NCI-H1048 (cell line): Measurements from ENCODE around the gene TENM4.

Experiments used
- DNase-seq: peaks from one replicate; lab custom pipeline; 2025; lab: John Stamatoyannopoulos, UW

The TENM4 gene

GRCh38 chr11:79440571-79441460 is at the start of gene TENM4:
TSS of gene TENM4 (minus strand) at chr11:79441030. CDS start at chr11:79069944, 371,086 bp downstream.
- DNase-seq, result peak; percentile 40

- DNase-seq, result no peak
Measured at GRCh38 chr11:79488286-79488685, 47.5 kb upstream of the TENM4 start.

- DNase-seq, result no peak
Measured at GRCh38 chr11:79487412-79487811, 46.6 kb upstream of the TENM4 start.

- DNase-seq, result no peak
Measured at GRCh38 chr11:79486242-79486984, 45.6 kb upstream of the TENM4 start.

GRCh38 chr11:79485694-79486093 is 44.9 kb upstream of the TENM4 start:
- no peak for DNase-seq

- DNase-seq, result no peak
Measured at GRCh38 chr11:79484872-79485271, 44.0 kb upstream of the TENM4 start.

GRCh38 chr11:79482800-79483199 is 42.0 kb upstream of the TENM4 start:
- no peak for DNase-seq

GRCh38 chr11:79481795-79482194 is 41.0 kb upstream of the TENM4 start:
- DNase-seq, result no peak

- DNase-seq, result no peak
Measured at GRCh38 chr11:79480864-79481263, 40.0 kb upstream of the TENM4 start.

- DNase-seq, result no peak
Measured at GRCh38 chr11:79472819-79473529, 32.1 kb upstream of the TENM4 start.

- DNase-seq, result no peak
Measured at GRCh38 chr11:79471071-79471844, 30.4 kb upstream of the TENM4 start.

- DNase-seq, result no peak
Measured at GRCh38 chr11:79470161-79470560, 29.3 kb upstream of the TENM4 start.

- no peak for DNase-seq
Measured at GRCh38 chr11:79467761-79468160, 26.9 kb upstream of the TENM4 start.

- no peak for DNase-seq
Measured at GRCh38 chr11:79466411-79466810, 25.6 kb upstream of the TENM4 start.

- no peak for DNase-seq
Measured at GRCh38 chr11:79465160-79465559, 24.3 kb upstream of the TENM4 start.

GRCh38 chr11:79461666-79462645 is 21.1 kb upstream of the TENM4 start:
- DNase-seq, result no peak

GRCh38 chr11:79461144-79461543 is 20.3 kb upstream of the TENM4 start:
- no peak for DNase-seq

GRCh38 chr11:79458709-79459108 is 17.9 kb upstream of the TENM4 start:
- DNase-seq, result no peak

GRCh38 chr11:79456501-79456900 is 15.7 kb upstream of the TENM4 start:
- DNase-seq, result no peak

- DNase-seq, result no peak
Measured at GRCh38 chr11:79453617-79454016, 12.8 kb upstream of the TENM4 start.

- DNase-seq, result no peak
Measured at GRCh38 chr11:79449040-79449439, 8.2 kb upstream of the TENM4 start.
